Activated T-cell treated with anti-CD3 and anti-CD28 coated beads, Interleukin-2, amount 50 U/mL, for 24 hours (primary cell): Measurements from ENCODE around the gene B4GALT7.

Experiments
- DNase-seq: peaks from one replicate; pipeline ENCODE4 v3.0.0-alpha.2; 2020
- H3K27ac Mint-ChIP-seq: 2 replicates; pipeline ENCODE4 v1.8.0; 2020; ENCODE audit warnings: mild to moderate bottlenecking, mixed read lengths
- H3K27me3 Mint-ChIP-seq: 2 replicates; pipeline ENCODE4 v1.8.0; 2020; ENCODE audit warnings: mixed read lengths
- H3K36me3 Mint-ChIP-seq: 2 replicates; pipeline ENCODE4 v1.8.0; 2020; ENCODE audit warnings: low read depth, mixed read lengths
- H3K4me1 Mint-ChIP-seq: 2 replicates; pipeline ENCODE4 v1.8.0; 2020; ENCODE audit warnings: low read depth, mixed read lengths
- H3K4me3 Mint-ChIP-seq: 2 replicates; pipeline ENCODE4 v1.8.0; 2020; ENCODE audit warnings: mild to moderate bottlenecking, moderate library complexity, mixed read lengths
- H3K9me3 Mint-ChIP-seq: 2 replicates; pipeline ENCODE4 v1.8.0; 2020; ENCODE audit warnings: mixed read lengths

B4GALT7 gene

GRCh38 chr5:177601126-177601525 is 1.2 kb downstream of the B4GALT7 start:
- no peaks in the 10 kb centered on the region for H3K27me3 Mint-ChIP-seq
- H3K36me3 Mint-ChIP-seq, result peaks cover 43% of the 10 kb centered on the region
- DNase-seq, result peak; percentile 25
- H3K9me3 Mint-ChIP-seq, result no peaks in the 10 kb centered on the region
- peaks cover 34% of the 10 kb centered on the region for H3K4me1 Mint-ChIP-seq
- peak overlapping the region; percentile 92 for H3K4me3 Mint-ChIP-seq
- peak overlapping the region; percentile 92 for H3K27ac Mint-ChIP-seq

GRCh38 chr5:177601577-177602457 is 1.9 kb downstream of the B4GALT7 start:
- Mint-ChIP-seq H3K27ac (peak overlapping the region; percentile 92), H3K27me3 (no peaks in the 10 kb centered on the region), H3K9me3 (no peaks in the 10 kb centered on the region), H3K4me3 (peak overlapping the region; percentile 92), H3K36me3 (peaks cover 42% of the 10 kb centered on the region), H3K4me1 (peaks cover 39% of the 10 kb centered on the region)
- peak; percentile 30 for DNase-seq

GRCh38 chr5:177602458-177602830 is 2.5 kb downstream of the B4GALT7 start:
- H3K27me3 Mint-ChIP-seq, result no peaks in the 10 kb centered on the region
- H3K4me1 Mint-ChIP-seq, result peaks cover 44% of the 10 kb centered on the region
- H3K9me3 Mint-ChIP-seq, result no peaks in the 10 kb centered on the region
- no peak overlapping the region for H3K27ac Mint-ChIP-seq
- peaks cover 42% of the 10 kb centered on the region for H3K36me3 Mint-ChIP-seq
- DNase-seq, result peak; percentile 13
- no peak overlapping the region for H3K4me3 Mint-ChIP-seq

GRCh38 chr5:177603631-177604030 is 3.7 kb downstream of the B4GALT7 start:
- Mint-ChIP-seq H3K4me3 (no peak overlapping the region), H3K27ac (no peak overlapping the region), H3K4me1 (peaks cover 37% of the 10 kb centered on the region), H3K9me3 (no peaks in the 10 kb centered on the region), H3K27me3 (no peaks in the 10 kb centered on the region), H3K36me3 (peaks cover 49% of the 10 kb centered on the region)
- DNase-seq, result no peak

GRCh38 chr5:177604116-177604521 is 4.2 kb downstream of the B4GALT7 start:
- peak; percentile 19 for DNase-seq
- peaks cover 54% of the 10 kb centered on the region for H3K36me3 Mint-ChIP-seq
- H3K4me1 Mint-ChIP-seq, result peaks cover 33% of the 10 kb centered on the region
- H3K4me3 Mint-ChIP-seq, result no peak overlapping the region
- H3K27me3 Mint-ChIP-seq, result no peaks in the 10 kb centered on the region
- H3K9me3 Mint-ChIP-seq, result no peaks in the 10 kb centered on the region
- H3K27ac Mint-ChIP-seq, result no peak overlapping the region

- Mint-ChIP-seq H3K4me1 (peaks cover 31% of the 10 kb centered on the region), H3K27me3 (no peaks in the 10 kb centered on the region), H3K36me3 (peaks cover 58% of the 10 kb centered on the region), H3K4me3 (no peak overlapping the region), H3K9me3 (no peaks in the 10 kb centered on the region), H3K27ac (peak overlapping the region; percentile 33)
- peak; percentile 26 for DNase-seq
Measured at GRCh38 chr5:177604656-177605055, 4.7 kb downstream of the B4GALT7 start.

GRCh38 chr5:177605078-177605477 is 5.1 kb downstream of the B4GALT7 start:
- H3K4me3 Mint-ChIP-seq, result no peak overlapping the region
- H3K36me3 Mint-ChIP-seq, result peaks cover 61% of the 10 kb centered on the region
- no peaks in the 10 kb centered on the region for H3K27me3 Mint-ChIP-seq
- no peak for DNase-seq
- H3K4me1 Mint-ChIP-seq, result peaks cover 31% of the 10 kb centered on the region
- peak overlapping the region; percentile 33 for H3K27ac Mint-ChIP-seq
- H3K9me3 Mint-ChIP-seq, result no peaks in the 10 kb centered on the region

GRCh38 chr5:177605667-177606066 is 5.7 kb downstream of the B4GALT7 start:
- Mint-ChIP-seq H3K27ac (peak overlapping the region; percentile 9), H3K27me3 (no peaks in the 10 kb centered on the region), H3K36me3 (peaks cover 62% of the 10 kb centered on the region), H3K9me3 (no peaks in the 10 kb centered on the region), H3K4me3 (no peak overlapping the region), H3K4me1 (peaks cover 28% of the 10 kb centered on the region)
- DNase-seq, result no peak

GRCh38 chr5:177606071-177607051 is 6.4 kb downstream of the B4GALT7 start:
- Mint-ChIP-seq H3K4me1 (peaks cover 21% of the 10 kb centered on the region), H3K4me3 (no peak overlapping the region), H3K9me3 (no peaks in the 10 kb centered on the region), H3K27ac (peak overlapping the region; percentile 5), H3K27me3 (no peaks in the 10 kb centered on the region), H3K36me3 (peaks cover 65% of the 10 kb centered on the region)
- DNase-seq, result no peak

GRCh38 chr5:177607115-177607451 is 7.2 kb downstream of the B4GALT7 start:
- Mint-ChIP-seq H3K4me3 (no peak overlapping the region), H3K27ac (peak overlapping the region; percentile 26), H3K36me3 (peaks cover 70% of the 10 kb centered on the region), H3K9me3 (no peaks in the 10 kb centered on the region), H3K27me3 (no peaks in the 10 kb centered on the region), H3K4me1 (peaks cover 16% of the 10 kb centered on the region)
- DNase-seq, result no peak

- Mint-ChIP-seq H3K9me3 (no peaks in the 10 kb centered on the region), H3K27ac (peak overlapping the region; percentile 26), H3K4me1 (peaks cover 14% of the 10 kb centered on the region), H3K4me3 (no peak overlapping the region), H3K27me3 (no peaks in the 10 kb centered on the region), H3K36me3 (peaks cover 73% of the 10 kb centered on the region)
- DNase-seq, result peak; percentile 79
Measured at GRCh38 chr5:177607452-177608192, 7.7 kb downstream of the B4GALT7 start.

GRCh38 chr5:177608243-177609075 is 8.5 kb downstream of the B4GALT7 start:
- DNase-seq, result no peak
- H3K4me1 Mint-ChIP-seq, result peaks cover 14% of the 10 kb centered on the region
- H3K9me3 Mint-ChIP-seq, result no peaks in the 10 kb centered on the region
- H3K4me3 Mint-ChIP-seq, result no peak overlapping the region
- peak overlapping the region; percentile 29 for H3K27ac Mint-ChIP-seq
- peaks cover 73% of the 10 kb centered on the region for H3K36me3 Mint-ChIP-seq
- H3K27me3 Mint-ChIP-seq, result no peaks in the 10 kb centered on the region
